Measurements from ENCODE around the gene L3MBTL4.
"Not testable (repeated sequence)": the region's sequence is repeated elsewhere in the genome, so short reads cannot be mapped to it uniquely, and the experiment has no call there.

L3MBTL4 gene

DNA sequence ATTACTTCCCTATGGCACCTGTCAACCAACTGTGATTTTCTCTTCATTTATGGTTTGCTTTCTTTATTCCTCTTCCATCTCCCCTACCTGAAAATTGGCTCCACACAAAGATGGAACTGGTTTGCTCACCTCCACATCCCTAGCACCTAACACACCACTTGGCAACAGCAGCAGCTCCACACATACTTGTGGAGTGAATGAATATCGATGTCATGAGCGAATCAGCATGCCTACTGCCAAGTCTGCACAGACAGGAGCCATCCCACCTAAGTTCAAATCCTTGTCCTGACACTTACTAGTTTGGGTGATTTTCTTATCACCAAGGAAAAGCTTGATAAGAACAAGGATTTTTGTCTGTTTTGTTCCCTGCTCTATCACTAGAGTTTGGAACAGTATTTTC is 328.0 kb downstream of the L3MBTL4 start:
- DNase-seq, result no peak

DNA sequence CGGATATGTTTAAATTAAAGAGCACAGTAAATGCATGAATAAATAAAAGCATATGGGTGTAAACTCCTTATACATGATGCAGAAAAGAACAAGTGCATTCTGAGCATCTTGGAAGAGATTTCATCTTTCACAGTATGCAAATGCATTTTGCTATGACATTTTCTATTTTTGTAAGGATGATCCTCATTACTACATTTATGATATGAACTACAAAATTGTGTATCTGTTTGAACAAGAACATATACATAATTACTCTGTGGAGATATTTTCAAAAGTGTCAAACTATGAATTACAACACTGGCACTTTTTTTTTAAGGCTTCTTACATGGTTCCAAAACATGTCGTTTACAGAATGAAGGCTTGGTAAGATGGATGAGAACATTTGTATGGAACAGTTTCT is 335.3 kb downstream of the L3MBTL4 start:
- DNase-seq, result no peak

DNA sequence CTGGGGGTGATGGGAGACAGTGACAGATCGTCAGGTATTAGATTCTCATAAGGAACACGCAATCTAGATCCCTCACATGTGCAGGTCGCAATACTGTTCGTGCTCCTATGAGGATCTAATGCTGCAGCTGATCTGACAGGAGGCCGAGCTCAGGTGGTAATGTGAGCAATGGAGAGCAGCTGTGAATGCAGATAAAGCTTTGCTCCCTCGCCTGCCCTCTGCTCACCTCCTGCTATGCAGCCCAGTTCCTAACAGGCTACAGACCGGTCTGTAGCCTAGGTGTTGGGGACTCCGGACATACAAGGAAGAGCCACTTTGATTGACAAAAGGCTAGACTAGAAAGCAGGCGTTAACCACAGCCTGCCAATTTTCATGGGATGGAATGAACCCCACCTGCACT is 335.8 kb downstream of the L3MBTL4 start:
- DNase-seq, result no peak

- DNase-seq, result not testable (repeated sequence)
Measured at GRCh38 chr18:6072423-6072822, 342.3 kb downstream of the L3MBTL4 start.

GRCh38 chr18:6069539-6069938 is 345.2 kb downstream of the L3MBTL4 start:
- no peak for DNase-seq

DNA sequence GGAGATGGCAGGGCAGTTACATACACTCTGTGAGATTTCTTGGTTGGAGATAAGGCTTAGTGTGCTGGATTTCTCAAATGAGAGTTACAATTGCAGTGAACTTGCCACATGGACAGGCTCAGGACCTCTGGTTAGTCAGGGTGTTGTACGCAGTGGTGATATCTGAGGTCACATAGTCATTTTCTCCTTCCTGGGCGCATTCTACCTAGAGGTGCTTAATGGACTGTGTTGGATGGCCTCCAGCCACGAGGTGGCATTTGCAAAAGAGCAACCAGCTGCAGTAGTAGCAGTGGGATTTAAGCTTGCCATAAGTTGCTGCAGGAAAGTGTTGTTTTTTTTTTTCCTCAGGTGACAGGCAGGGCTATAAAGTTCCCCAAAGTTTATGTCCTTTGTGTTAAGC is 345.6 kb downstream of the L3MBTL4 start:
- DNase-seq, result no peak

DNA sequence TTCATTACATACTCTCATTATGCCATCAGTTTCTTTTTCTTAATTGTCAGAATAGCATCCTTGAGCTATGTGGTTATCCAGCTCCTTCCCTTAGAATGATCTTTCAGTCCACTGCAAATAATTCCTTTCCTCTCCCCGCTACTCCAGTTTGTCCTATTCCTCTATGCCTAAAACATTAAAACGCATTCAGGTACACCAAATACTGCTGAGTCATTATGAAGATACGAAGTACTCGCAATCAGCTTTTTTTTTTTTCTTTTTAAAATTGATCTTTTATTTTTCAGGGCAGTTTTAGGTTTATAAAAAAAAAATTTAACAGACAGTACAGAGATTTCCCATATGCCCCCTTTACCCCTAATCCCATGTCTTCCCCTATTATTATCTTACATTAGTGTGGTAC is 354.6 kb downstream of the L3MBTL4 start:
- no peak for DNase-seq

DNA sequence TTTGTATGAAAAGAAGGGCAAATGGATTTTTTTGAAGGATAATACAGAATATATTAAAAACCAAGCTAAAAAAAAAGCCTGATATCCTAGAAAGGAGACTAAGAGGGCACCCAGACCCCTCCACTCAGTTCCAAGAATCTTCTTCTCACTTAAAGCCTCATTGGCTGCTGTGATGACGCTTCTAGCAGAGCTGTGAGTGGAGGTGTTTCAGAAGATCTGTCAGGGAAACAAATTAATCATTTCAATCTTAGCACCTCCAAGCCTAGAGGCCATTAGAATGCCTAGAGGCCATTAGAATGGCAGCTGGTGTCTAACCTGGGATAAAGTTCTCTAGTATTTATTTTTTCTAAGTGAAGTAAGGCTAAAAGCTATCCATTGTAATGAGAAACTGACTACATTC is 355.2 kb downstream of the L3MBTL4 start:
- DNase-seq, result no peak

- DNase-seq, result no peak
Measured at GRCh38 chr18:6058941-6059340, 355.8 kb downstream of the L3MBTL4 start.

DNA sequence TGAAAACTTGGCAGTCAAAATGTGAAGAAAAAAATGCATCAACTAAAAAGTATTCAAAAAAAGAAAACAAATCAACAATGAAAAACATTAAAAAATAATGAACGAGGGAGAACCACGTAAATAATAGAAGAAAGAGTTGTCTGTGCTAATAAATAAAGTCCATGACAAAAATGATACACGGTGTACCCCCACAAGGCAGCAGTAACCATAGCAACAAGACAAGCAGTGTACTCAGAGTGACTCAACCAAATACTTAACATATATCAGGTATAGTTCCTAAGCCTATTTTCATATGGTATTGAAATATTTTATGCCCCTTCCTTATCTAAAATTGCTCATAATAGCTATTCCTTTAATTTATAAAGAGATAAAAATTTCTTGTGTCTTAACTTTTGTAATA is 357.1 kb downstream of the L3MBTL4 start:
- no peak for DNase-seq

DNA sequence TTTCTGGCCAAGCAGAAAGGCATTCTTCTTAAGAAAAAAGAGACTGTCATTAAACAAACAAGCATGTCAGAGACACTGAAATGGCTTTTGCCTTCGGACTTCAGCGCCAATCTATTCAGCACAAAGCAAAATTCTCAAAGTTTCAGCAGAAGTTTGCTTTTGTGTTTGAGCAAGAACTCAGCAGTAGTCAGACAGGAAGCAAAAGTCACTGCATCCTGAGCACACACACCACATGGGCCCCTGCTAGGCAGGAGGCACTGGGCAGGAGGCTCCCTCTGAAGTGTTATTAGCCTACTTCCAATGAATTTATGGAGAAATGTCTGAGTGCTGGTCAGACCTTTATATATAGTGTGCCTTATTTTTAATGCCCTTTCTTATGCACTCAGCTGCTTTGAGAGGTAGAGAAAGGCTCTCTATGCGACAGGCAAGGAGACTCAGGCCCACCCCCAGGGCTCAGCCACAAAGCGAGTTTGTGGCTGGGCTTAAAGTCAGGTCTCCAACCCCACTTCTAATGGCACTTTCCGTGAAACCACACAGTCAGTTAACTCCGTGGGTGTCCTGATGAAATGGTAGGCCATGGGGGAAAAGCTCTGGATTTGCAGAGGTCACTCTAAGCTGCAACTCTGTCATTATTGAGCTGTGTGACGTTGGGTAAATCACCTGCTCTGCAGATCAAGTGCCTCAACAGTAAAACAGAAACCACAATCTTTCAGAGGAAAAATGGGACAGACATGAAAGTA is 358.4 kb downstream of the L3MBTL4 start:
- DNase-seq, result no peak

DNA sequence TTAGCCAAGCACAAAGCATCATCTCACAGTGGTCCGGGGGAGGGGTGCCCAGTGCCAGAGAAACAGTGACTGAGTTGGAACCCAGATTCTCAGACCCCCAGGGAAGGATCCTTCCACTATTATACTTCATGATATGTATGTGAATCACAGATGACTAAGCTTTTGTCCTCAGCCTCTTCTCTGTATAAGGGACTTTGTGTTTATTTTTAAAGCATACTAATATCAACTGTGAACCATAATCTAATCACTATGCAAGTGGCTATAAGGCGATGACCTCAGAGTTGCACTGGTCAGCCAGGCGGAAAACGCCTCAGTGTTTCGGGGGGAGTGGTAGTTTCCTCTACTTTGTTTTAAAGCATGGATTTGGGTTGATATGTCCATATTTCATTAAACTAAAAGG is 359.0 kb downstream of the L3MBTL4 start:
- DNase-seq, result peak; percentile 13

- no peak for DNase-seq
Measured at GRCh38 chr18:6054256-6054842, 360.4 kb downstream of the L3MBTL4 start.

GRCh38 chr18:6052449-6052913 is 362.2 kb downstream of the L3MBTL4 start:
- DNase-seq, result no peak

DNA sequence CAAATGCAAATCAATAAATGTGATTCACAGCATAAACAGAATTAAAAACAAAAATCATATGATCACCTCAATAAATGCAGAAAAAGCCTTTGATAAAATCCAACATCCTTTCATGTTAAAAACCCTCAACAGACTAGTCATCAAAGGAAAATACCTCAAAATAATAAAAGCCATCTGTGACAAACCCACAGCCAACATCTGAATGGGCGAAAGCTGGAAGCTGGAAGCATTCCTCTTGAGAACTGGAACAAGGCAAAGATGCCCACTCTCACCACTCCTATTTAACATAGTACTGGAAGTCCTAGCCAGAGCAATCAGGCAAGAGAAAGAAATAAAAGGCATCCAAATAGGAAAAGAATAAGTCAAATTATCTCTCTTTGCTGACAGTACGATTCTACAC is 367.1 kb downstream of the L3MBTL4 start:
- DNase-seq, result not testable (repeated sequence)

DNA sequence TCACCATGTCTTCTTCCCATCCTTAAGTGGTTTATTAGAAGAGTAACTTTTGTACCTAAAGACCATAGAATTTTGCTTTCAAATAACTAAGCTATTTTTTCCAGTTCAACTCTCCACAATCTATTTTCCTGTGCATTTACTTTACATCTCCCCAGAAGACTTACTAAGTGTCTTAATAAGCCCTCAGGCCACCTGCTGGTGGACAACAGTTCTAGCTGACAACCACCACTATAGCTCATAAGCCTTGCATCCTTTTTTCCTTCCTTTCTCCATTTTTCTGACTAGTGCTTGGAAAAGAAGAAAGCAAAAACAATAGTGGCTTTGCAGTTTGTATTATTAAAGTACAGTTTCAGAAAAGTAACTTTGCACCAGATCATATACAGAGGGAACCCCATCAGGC is 369.9 kb downstream of the L3MBTL4 start:
- no peak for DNase-seq

DNA sequence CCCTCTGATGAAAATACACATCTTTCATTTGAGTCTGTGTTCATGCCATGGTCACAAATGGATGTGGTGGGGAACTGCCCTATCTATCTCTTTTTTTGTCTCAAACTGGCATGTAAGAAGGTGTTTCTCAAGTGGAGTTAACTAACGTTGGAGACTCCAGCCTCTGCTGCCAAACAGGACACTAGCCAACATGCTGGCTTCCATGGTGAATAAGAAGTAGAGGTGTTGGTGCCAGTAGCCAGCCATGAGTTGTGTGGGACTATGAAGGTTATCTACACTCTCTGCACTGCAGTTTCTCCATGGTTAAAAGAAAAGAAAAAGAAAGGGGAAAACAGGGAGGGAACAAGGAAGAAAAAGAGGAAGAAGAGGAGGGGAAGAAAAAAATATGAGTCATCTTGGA is 370.4 kb downstream of the L3MBTL4 start:
- DNase-seq, result no peak

GRCh38 chr18:6039055-6039454 is 375.7 kb downstream of the L3MBTL4 start:
- DNase-seq, result no peak

DNA sequence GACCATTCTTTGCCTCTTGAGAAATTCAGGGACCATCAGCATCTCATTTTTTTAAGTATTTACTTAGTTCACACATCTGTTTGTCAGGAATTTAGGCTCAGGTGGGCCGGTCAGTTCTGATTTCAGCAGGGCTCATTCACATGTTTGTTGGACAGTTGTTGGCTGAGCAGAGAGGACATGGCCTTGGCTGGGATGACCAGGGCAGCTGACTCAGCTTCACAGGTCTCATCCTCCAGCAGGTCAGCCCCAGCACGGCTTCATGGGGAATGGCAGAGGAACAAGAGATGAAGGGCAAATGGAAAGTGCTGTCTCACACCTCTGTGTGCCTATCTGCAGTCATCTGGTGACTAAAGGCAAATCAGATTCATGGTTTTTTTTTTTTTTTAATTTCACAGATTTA is 383.3 kb downstream of the L3MBTL4 start:
- DNase-seq, result no peak

DNA sequence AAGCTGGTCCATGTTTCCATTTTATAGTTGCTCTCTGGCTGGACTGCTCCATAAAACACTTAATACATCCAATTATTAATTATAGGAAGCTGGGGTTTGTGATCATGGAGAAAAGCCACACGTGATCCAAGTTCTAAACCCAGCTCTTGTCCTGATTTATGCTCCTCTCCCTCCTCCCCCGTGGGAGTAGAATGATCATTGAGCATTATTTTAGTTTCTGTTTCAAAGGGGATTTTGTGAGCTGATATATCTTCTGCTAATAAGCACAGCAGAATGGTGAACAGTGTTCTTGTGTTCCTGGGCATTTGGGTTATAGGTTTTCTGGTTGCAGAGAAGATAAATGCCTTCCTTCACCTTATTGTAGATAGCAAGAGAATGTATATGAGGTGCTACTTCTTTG is 383.7 kb downstream of the L3MBTL4 start:
- DNase-seq, result no peak

GRCh38 chr18:6024745-6025248 is 389.9 kb downstream of the L3MBTL4 start:
- DNase-seq, result no peak

GRCh38 chr18:6023551-6023950 is 391.2 kb downstream of the L3MBTL4 start:
- DNase-seq, result no peak

DNA sequence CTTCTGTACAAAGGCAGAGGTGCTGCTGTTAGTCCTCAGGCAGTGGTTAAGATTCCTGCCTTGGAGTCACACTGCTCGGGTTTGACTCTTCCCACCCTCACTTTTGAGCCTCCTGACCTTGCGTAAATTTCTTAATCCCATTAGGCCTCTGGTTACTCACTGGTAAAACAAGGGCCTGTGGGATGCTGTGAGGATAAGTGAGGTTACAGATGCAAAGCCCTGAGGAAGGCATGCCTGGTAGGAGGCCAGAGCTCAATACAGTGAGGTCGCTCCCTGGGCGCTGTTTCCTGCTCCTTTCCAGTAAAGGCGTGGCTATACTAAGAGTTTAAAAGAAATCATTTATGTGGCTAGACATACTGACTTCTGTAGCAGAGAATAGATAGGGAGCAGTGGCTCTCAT is 391.9 kb downstream of the L3MBTL4 start:
- DNase-seq, result no peak

GRCh38 chr18:6022074-6022444 is 392.7 kb downstream of the L3MBTL4 start:
- DNase-seq, result no peak

Measured in amniotic stem cell (primary cell).